HL-60/S4 treated with retinoic acid at 250 ng/mL for 4 days and 3 days (cell line): ENCODE results near the gene OXCT1.
"Not testable (repeated sequence)": the region's sequence is repeated elsewhere in the genome, so short reads cannot be mapped to it uniquely, and the experiment has no call there.

Source experiments
- in situ Hi-C: fragments of 300-500 bp; cut with MboI; formaldehyde crosslinking; loops from 2 replicates; pipeline ENCODE4 v1.7.0; 2022; ENCODE audit warnings: low sequenced_read_pairs

OXCT1 gene

DNA sequence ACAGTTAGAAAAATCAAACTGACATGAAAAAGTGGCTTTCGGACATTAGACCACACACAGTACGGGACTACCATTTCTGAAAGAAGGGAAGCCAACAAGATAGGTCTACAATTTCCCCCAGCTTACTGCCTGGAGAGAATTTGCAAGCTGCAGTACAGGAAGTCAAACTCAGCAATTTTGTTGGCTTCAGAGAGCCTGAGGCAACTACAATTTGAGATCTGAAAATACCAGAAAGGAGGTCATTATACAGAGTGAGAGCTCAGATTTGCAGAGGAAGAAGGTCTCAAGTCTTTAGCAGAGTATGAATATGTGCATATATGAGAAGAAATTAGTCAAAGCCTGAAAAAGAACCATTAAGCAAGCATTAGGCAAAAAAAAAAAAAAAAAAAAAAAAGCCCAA lies 83.0 kb downstream of the OXCT1 start:
- in situ Hi-C loops: no loop called here

DNA sequence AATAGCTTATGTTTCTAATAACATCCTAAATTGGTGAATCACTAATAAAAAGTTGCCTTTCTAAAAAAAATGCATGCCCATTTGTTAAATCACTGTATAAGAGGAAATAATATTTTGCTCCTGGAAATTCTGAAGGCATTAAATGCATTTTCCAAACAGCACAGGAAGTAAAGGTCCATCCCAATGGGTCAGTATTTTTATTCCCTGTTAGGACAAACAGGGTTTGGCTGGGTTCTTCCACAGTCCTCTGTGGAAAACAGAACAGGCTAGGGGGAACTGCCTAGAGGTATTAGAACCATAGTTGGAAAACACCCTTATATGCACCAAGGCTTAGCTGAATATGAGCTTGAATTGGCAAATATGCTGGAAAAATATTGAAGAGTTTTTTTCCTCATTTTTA lies 85.2 kb downstream of the OXCT1 start:
- in situ Hi-C loops: no loop called here

DNA sequence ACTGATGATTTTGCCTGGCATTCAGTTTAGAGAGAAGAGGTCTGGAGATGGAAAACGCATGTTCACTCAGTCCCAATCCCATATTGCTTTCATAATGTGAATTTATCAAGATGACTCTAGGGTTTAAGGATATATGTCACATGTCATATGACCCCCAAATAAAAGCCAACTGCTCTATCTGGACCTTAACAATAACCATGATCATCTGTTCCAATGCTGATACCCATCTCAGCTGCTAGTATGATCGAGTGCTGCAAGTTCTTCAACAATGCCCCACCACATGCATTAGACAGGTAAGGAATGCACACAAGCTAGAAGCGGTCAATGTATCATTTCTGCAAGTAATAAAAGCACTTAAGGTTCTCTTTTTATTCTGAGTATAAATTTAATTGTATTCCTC lies 91.8 kb downstream of the OXCT1 start:
- in situ Hi-C loops: no loop called here

DNA sequence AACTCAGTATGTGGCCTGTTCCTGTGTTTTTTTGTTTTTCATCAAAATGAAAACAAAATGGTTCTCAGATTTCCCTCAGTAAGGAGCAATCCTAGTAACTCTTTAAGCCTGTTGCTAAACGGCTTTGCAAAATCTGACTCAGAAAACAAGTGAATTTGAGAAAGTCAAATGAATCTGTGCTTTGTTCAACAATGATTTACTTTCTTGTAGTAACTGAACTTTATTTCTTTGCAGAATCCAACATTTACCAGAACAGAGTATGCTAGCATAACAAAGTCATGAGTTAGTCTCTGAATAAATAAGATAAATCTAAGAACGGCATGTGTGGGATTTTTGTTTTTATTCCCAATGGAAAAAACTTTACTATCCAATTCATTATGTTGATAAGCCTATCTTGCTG lies 93.8 kb downstream of the OXCT1 start:
- in situ Hi-C loops: no loop called here

DNA sequence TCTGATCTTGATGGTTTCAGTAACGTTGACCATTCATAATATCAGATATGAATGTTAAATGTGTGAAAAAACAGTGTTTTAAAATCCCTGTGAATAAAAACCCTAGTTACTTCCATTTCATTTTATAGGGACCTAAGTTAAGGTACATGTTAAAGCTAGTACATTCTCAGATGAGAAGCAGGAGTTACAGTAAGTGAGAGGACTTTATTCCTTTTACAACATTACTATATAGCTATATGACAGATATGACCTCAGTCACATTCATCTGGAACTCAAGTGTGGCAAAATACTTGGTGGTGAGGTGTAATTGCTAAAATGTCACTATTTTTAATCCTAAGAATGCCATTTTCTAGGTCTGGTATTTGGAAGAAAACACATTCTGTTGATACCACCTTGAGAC lies 96.4 kb downstream of the OXCT1 start:
- in situ Hi-C loops: no loop called here

DNA sequence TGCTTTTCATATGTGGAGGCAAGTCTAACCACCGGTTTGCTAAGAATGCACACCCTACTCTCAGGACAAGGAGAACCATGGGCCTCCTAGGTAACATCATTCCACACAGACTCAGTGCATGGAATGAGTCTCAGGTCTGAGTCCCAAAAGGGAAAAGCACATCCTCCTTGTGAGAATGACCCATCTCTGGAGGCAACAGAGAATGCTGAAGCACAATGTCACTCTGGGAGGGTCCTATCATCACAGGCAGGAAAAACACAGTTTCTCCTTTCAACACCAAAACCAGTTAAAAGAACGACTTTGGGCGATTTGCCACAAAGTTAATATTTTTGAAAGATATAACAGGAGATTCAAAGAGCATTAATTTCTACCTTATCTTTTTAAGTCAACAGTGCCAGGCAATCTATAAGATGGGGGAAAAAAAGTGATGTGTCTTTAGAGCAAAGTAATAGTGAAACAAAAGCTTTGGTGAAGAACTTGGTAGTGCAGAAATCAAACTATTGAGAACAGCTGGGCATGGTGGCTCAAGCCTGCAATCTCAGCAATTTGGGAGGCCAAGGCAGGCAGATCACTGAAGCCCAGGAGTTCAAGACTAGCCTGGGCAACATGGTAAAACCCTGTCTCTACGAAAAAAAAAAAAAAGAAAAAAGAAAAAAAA lies 97.3 kb downstream of the OXCT1 start:
- in situ Hi-C loops: no loop called here

DNA sequence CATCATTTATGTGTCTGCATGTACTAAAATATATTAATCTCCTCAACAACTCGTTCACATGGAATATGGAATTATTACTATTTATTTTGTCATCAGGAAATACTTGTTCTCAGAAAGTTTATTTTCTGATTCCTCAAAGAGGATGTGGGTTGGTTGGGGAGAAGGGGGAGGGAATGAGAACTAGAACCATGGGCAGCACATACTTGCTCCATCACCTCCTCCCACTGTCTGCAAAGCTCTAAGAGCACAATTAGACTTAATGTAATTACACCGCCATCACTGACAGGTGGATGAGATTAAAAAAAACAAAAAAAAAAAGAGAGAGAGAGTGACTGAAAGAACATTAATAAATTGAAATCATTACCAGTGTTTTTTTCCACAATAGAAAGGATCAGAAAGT lies 98.2 kb downstream of the OXCT1 start:
- in situ Hi-C loops: no loop called here

DNA sequence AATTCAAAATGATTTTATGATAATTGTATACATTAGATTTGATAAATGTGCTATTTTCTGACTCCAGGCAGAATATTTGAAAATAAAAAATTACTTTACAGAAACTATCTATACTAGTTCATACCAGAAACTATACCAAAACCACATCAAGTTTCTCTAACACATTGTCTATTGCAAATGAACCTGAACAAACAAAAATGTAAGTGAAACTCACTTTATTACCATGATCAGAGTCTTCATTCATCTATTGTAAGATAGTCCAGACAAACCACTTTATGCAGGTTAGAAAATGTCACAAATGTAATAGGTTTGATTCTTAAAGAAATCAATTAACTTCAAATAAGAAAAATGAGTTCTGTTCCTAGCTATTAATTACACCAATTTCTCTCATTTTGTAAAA lies 99.4 kb downstream of the OXCT1 start:
- in situ Hi-C loops: no loop called here

DNA sequence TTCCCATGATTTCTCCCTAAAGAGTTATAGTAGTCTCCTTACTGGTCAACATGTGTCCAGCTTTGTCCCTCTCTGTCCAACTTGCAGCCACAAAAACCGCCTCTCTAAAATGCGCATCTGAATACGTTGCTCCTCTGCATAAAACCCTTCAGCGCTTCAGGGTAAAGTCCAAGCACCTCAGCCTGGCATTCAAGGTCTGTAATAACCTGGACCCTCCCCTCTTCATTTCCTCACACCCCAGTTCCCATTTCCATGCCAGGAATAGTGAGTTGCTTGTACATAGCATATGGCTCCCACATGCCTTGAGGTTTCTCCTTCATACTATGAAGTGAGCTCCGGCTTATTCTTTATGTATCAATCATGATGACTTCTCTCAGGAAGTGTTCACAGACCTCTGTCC lies 101.5 kb downstream of the OXCT1 start:
- in situ Hi-C loops: no loop called here

DNA sequence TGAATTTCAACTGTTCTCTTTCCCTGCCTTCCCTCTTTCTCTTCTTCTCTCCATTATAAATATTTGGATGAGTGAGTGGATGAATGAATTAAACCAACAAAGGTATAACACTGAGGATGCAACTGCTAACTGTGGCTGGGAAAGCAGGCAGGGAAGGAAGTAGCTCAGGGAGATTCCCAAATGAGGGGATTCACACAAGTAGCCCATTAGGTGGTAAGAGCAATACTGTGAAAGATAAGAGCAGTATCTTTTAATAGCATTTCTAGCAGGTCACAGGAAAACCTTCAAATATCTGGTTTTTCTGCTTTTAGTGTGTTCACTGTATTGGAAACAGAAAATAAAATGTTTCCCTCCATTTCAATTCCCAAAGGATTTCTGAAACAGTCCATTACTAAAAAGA lies 105.6 kb downstream of the OXCT1 start:
- in situ Hi-C loops: no loop called here

DNA sequence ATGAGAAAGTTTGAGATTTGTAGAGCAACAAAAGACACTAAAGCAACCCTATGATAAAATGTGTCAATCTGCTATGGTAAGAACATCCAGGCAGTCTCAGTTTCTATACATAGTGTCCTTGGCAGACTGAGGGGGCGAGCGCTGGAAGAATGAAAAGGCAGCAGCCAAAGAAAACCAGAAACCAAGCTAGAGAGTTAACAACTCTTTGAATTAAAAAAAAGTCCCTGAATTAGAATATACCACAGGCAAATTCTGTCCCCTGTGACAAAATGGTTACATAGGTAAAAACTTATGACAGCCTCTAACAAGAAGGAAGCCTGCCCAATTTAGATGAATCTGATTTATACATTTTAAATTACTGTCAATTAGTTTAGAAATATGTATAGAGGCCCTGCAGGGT lies 106.7 kb downstream of the OXCT1 start:
- in situ Hi-C loops: no loop called here

DNA sequence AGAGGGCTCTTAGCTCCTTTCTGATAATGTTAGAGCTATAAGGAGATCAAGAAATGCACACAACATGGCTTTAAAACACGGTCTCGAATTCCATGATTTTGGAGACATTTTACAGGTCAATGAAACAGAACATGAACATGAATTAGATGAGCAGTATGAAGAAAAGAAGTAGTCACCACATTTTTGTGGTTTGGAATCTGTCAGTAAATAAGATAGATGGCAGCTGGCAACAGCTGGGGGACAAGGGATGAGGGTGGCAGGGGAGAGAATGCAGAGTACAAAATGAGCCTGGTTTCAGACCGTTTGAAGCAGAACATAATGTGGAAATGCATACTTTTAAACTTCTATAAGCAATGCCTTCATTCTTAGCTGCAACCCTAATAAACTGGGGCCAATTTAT lies 107.1 kb downstream of the OXCT1 start:
- in situ Hi-C loops: no loop called here

DNA sequence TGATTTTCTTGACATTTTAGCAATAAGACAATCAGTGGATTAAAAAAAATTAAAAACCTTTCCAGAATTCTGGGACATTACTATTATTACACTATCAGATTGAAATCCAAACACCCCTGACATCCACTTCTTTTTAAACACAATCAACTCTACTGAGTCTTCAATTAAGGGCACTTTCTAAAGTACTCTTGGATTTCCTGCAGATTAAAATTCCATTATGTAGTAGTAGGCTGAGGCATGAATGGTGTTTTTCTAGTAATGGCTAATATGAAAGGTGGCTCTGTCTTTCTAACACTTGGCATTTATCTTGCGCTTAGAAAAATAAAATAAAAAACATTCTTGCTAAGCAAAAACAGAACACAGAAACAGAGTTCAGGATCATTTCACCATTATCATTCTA lies 107.8 kb downstream of the OXCT1 start:
- in situ Hi-C loops: no loop called here

DNA sequence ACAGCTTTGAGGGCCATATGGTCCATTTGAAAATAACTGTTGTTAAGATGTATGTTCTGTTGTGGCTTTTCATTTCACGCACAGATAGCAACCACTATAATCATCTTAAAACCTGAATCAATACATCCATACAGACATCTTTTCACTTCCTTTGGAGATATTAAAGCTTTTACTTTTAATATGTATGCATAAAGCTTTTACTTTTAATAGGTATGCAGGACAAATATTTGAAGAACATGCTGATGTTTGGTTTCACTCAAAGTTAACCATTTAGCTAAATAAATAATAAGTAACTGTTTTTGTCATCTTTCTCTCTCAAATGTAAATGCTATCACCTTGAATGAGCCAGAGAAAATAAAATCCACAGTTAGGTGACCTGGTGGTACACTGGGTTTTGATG lies 108.6 kb downstream of the OXCT1 start:
- in situ Hi-C loops: no loop called here

DNA sequence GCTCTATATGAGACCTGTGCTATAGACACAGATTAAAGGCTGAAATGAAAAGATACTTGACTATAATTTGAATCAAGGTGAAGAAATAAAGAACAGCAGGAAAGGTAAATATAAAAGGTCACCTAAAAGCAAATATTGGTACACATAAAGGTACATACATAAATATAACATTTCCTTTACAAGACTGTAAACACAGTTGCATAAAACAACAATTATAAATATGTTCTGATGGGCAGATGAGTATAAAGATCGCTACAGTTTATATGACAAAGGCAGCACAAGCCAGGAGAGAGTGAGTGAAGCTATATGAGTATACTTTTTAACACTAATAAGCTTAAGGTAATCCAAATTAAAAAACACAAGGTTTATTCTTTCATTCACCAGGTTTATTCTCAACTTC lies 114.5 kb downstream of the OXCT1 start:
- in situ Hi-C loops: no loop called here

DNA sequence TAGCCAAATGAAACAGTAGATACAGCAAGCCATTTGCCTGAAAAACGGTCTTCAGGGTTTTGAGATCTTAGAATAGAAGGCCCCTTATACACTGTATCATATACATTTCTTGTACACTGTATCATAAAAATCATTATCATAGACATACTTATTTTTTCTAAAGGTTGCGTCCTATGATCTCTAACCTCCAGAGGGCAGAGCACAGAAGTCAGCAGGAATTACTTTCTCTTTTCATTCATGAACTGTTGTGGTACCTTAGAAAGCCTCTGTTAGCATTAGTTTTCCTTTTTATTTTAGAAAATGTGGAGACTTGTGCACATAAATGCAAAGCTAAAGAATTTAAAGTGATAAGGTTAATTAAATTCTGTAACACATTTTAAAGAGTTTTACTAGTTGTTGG lies 115.4 kb downstream of the OXCT1 start:
- in situ Hi-C loops: no loop called here

DNA sequence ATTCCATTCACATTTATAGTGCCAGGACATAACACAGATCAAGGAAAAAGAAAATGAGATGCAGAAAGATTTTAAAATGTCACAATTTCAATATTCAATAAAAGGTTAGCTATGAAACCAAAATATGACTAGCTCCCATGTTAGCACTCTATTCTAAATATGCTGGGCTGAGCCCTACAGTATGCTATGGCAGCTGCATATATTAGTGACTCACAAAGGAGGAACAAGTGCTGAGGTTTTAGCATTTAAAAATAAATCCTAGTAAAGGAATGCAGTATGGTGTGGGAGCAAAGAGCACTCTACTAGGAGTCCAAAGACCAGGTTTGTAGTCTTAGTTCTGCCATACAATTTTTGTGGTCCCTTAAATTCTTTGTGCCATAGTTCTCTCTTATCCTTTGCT lies 118.4 kb downstream of the OXCT1 start:
- in situ Hi-C loops: no loop called here

DNA sequence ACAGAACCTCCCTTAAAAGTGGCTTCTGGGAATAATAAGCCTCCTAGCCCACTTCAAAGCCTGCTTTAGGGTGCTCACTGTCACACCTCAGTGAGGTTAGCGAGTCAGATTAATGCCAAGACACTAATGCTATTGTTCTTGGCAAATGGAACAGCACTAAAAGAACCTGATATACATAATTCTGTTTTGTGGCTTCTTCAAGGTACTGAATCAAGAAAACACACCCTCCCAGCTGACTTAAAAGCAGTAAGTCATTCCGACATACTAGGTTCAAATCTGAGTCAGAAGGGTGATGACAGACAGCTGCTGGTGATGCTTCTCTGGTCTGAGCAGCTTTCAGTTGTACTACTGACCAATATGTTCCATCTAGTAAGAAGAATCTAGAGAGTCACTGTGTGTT lies 121.6 kb downstream of the OXCT1 start:
- in situ Hi-C loops: no loop called here

DNA sequence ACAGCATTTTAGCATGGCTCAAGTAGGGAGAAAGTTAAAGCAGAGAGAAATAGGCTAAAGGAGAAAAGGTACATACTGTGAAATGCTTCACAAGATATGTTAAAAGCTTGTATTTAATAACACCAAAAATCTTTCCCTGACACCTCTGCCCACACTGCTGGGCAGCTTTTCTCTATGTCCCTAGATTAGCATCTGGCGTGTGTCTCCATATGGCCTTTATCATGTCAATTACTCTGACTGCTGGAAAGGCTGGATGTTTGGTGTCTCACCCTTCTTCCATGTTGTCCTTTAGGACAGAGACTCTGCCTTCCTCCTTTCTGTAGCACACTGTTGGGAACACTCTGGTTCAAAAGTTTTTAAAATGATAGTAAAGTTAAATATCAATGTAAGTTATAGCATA lies 122.5 kb downstream of the OXCT1 start:
- in situ Hi-C loops: no loop called here

DNA sequence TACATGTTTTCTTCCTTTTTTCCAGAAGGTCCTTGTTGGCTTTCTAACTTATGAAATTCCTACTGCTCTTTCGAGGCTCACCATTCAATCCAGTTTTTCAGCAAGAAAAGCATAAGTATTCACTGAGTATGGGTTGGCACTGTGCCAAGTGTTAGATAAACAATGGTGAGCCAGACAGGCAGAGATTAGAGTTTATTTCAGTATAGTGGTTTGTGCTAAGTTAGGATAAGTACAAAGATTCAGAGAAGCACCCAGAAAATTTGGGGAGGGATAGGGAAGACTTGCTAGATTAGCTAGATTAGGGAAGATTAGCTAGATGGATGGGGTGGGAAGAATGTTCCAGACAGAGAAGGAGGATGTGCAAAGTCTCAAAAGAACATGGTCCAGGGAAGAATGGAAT lies 122.9 kb downstream of the OXCT1 start:
- in situ Hi-C loops: no loop called here

DNA sequence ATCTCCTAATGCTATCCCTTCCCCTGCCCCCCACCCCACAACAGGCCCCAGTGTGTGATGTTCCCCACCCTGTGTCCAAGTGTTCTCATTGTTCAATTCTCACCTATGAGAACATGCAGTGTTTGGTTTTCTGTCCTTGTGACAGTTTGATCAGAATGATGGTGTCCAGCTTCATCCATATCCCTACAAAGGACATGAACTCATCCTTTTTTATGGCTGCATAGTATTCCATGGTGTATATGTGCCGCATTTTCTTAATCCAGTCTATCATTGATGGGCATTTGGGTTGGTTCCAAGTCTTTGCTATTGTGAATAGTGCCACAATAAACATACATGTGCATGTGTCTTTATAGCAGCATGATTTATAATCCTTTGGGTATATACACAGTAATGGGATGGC lies 127.6 kb downstream of the OXCT1 start:
- in situ Hi-C loops: not testable (repeated sequence)

DNA sequence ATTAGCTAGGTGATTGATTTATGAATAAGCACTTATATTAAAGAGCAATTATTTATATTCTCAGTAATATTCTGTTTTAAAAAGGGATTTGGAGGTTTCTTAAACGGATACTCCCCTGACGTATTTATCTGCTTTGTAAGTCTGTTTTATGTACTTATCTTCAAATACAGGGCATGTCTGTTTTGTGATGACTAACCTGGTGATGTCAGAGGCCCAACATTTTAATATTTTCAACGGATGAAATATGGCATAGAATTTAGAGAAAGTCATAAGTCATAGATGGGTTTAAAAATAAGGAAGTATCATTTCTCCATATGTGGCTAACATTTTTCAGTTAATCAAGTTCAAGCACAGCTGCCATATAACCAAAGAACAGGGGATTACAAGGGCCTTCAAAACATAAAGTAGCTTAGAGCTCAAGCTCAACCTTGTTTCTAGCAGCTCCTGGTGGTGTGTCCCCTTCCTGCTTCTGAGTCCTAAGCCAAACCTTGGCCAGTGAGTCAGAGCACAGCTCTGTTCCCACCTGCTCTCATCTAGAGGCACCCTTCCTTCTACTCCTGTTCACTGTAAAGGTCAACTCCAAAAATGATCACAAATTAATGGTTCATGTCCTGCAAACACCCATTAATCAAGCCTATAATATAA lies 131.4 kb downstream of the OXCT1 start:
- in situ Hi-C loops: no loop called here

DNA sequence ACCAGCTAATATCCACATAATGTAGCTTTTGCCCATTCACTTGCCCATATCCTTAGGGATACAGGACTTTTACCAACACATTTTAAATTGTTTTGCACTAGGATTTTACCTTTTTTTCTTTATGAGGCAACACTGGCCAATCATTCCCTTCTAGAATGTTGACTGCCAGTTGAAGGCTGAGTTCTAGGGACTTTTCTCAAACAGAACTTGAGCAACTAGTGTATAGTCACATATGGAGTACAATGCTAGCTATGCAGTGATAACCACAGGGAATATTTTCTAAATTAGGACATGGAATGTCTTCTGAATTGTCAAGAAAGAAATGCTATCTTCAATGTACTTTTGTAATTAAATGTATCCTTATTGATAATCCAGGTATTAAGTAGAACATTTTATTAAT lies 133.6 kb downstream of the OXCT1 start:
- in situ Hi-C loops: no loop called here
